ENCODE data around the gene SH2D3C.

Gene SH2D3C

GRCh38 chr9:127753622-127754021, 24.8 kb downstream of the SH2D3C start:
- no peaks in the 10 kb centered on the region for H3K36me3 ChIP-seq (ENCODE audit: control insufficient read depth, insufficient read depth, low read length)
- no peak overlapping the region for H3K4me2 ChIP-seq (ENCODE audit: low read length)
- no CpG with 5 or more reads among the region's 8 CpGs for WGBS (ENCODE audit: extremely low coverage, insufficient coverage, low lambda C conversion rate)
- H3K27me3 ChIP-seq (ENCODE audit: insufficient read depth, low read length, poor library complexity), result peaks cover 3% of the 10 kb centered on the region
- no peak overlapping the region for H2BK15ac ChIP-seq (replicated peaks; ENCODE audit: low read depth)
- H2BK5ac ChIP-seq (ENCODE audit: low read length), result no peak overlapping the region
- no peak overlapping the region for H3K9ac ChIP-seq (ENCODE audit: low read length)
- no peaks in the 10 kb centered on the region for H3K4me1 ChIP-seq (ENCODE audit: control insufficient read depth, low read depth, low read length)
- no peak overlapping the region for H3K18ac ChIP-seq (ENCODE audit: low read length)
- no peak overlapping the region for H4K5ac ChIP-seq (ENCODE audit: low read length)
- no peaks in the 10 kb centered on the region for H3K79me2 ChIP-seq (ENCODE audit: control insufficient read depth, insufficient read depth, low read length)
- no peak for DNase-seq
- H3K23ac ChIP-seq (ENCODE audit: low read length), result no peak overlapping the region
- no peaks in the 10 kb centered on the region for H3K79me1 ChIP-seq (ENCODE audit: low read length)
- H4K8ac ChIP-seq (ENCODE audit: low read depth, low read length), result no peak overlapping the region
- H2AK5ac ChIP-seq (ENCODE audit: low read length), result no peak overlapping the region
- H3K27ac ChIP-seq (ENCODE audit: low read depth, low read length), result no peak overlapping the region
- H3K56ac ChIP-seq (ENCODE audit: low read length), result no peak overlapping the region
- no peak overlapping the region for H3K4me3 ChIP-seq (ENCODE audit: low read length)
- no peak overlapping the region for H2BK120ac ChIP-seq (ENCODE audit: low read depth, low read length)
- H3K4ac ChIP-seq (ENCODE audit: low read depth, low read length), result no peak overlapping the region

GRCh38 chr9:127753148-127753547, 25.3 kb downstream of the SH2D3C start:
- no peak overlapping the region for H3K56ac ChIP-seq (ENCODE audit: low read length)
- no CpG with 5 or more reads among the region's 8 CpGs for WGBS (ENCODE audit: extremely low coverage, insufficient coverage, low lambda C conversion rate)
- H3K27ac ChIP-seq (ENCODE audit: low read depth, low read length), result no peak overlapping the region

GRCh38 chr9:127751269-127752054, 27.0 kb downstream of the SH2D3C start:
- no CpG with 5 or more reads among the region's 10 CpGs for WGBS (ENCODE audit: extremely low coverage, insufficient coverage, low lambda C conversion rate)
- no peaks in the 10 kb centered on the region for H3K79me2 ChIP-seq (ENCODE audit: control insufficient read depth, insufficient read depth, low read length)
- H2BK15ac ChIP-seq (replicated peaks; ENCODE audit: low read depth), result no peak overlapping the region
- no peaks in the 10 kb centered on the region for H3K36me3 ChIP-seq (ENCODE audit: control insufficient read depth, insufficient read depth, low read length)
- H3K56ac ChIP-seq (ENCODE audit: low read length), result no peak overlapping the region
- H2AK5ac ChIP-seq (ENCODE audit: low read length), result no peak overlapping the region
- no peak overlapping the region for H3K4me3 ChIP-seq (ENCODE audit: low read length)
- no peak overlapping the region for H2BK120ac ChIP-seq (ENCODE audit: low read depth, low read length)
- H3K23ac ChIP-seq (ENCODE audit: low read length), result no peak overlapping the region
- H2BK5ac ChIP-seq (ENCODE audit: low read length), result no peak overlapping the region
- H3K18ac ChIP-seq (ENCODE audit: low read length), result no peak overlapping the region
- no peaks in the 10 kb centered on the region for H3K79me1 ChIP-seq (ENCODE audit: low read length)
- H4K8ac ChIP-seq (ENCODE audit: low read depth, low read length), result no peak overlapping the region
- H3K27ac ChIP-seq (ENCODE audit: low read depth, low read length), result no peak overlapping the region
- H3K4me2 ChIP-seq (ENCODE audit: low read length), result no peak overlapping the region
- H3K4me1 ChIP-seq (ENCODE audit: control insufficient read depth, low read depth, low read length), result no peaks in the 10 kb centered on the region
- H3K27me3 ChIP-seq (ENCODE audit: insufficient read depth, low read length, poor library complexity), result peaks cover 3% of the 10 kb centered on the region
- no peak overlapping the region for H3K9ac ChIP-seq (ENCODE audit: low read length)
- DNase-seq, result peak; percentile 45
- no peak overlapping the region for H4K5ac ChIP-seq (ENCODE audit: low read length)
- no peak overlapping the region for H3K4ac ChIP-seq (ENCODE audit: low read depth, low read length)

More at GRCh38 chr9:127753148-127753547, 25.3 kb downstream of the SH2D3C start:
- Histone ChIP-seq H3K79me1 (ENCODE audit: low read length) (no peaks in the 10 kb centered on the region), H3K18ac (ENCODE audit: low read length) (no peak overlapping the region), H2AK5ac (ENCODE audit: low read length) (no peak overlapping the region), H3K4me3 (ENCODE audit: low read length) (no peak overlapping the region), H3K4me2 (ENCODE audit: low read length) (no peak overlapping the region), H2BK5ac (ENCODE audit: low read length) (no peak overlapping the region), H3K79me2 (ENCODE audit: control insufficient read depth, insufficient read depth, low read length) (no peaks in the 10 kb centered on the region), H3K23ac (ENCODE audit: low read length) (no peak overlapping the region), H3K27me3 (ENCODE audit: insufficient read depth, low read length, poor library complexity) (peaks cover 3% of the 10 kb centered on the region), H4K8ac (ENCODE audit: low read depth, low read length) (no peak overlapping the region), H2BK120ac (ENCODE audit: low read depth, low read length) (no peak overlapping the region), H3K4ac (ENCODE audit: low read depth, low read length) (no peak overlapping the region), H2BK15ac (replicated peaks; ENCODE audit: low read depth) (no peak overlapping the region), H3K4me1 (ENCODE audit: control insufficient read depth, low read depth, low read length) (no peaks in the 10 kb centered on the region), H4K5ac (ENCODE audit: low read length) (no peak overlapping the region), H3K36me3 (ENCODE audit: control insufficient read depth, insufficient read depth, low read length) (no peaks in the 10 kb centered on the region), H3K9ac (ENCODE audit: low read length) (no peak overlapping the region)
- no peak for DNase-seq

- no peak overlapping the region for H2BK5ac ChIP-seq (ENCODE audit: low read length)
- H3K27me3 ChIP-seq (ENCODE audit: insufficient read depth, low read length, poor library complexity), result no peaks in the 10 kb centered on the region
- H2AK5ac ChIP-seq (ENCODE audit: low read length), result no peak overlapping the region
- no peak overlapping the region for H2BK15ac ChIP-seq (replicated peaks; ENCODE audit: low read depth)
- WGBS (ENCODE audit: extremely low coverage, insufficient coverage, low lambda C conversion rate), result no CpG with 5 or more reads among the region's 26 CpGs
- no peaks in the 10 kb centered on the region for H3K79me2 ChIP-seq (ENCODE audit: control insufficient read depth, insufficient read depth, low read length)
- no peak for DNase-seq
- no peak overlapping the region for H3K4me2 ChIP-seq (ENCODE audit: low read length)
- H4K8ac ChIP-seq (ENCODE audit: low read depth, low read length), result no peak overlapping the region
- no peaks in the 10 kb centered on the region for H3K4me1 ChIP-seq (ENCODE audit: control insufficient read depth, low read depth, low read length)
- H3K18ac ChIP-seq (ENCODE audit: low read length), result no peak overlapping the region
- H4K5ac ChIP-seq (ENCODE audit: low read length), result no peak overlapping the region
- H3K4ac ChIP-seq (ENCODE audit: low read depth, low read length), result no peak overlapping the region
- H3K27ac ChIP-seq (ENCODE audit: low read depth, low read length), result no peak overlapping the region
- no peak overlapping the region for H3K4me3 ChIP-seq (ENCODE audit: low read length)
- H3K23ac ChIP-seq (ENCODE audit: low read length), result no peak overlapping the region
- no peak overlapping the region for H3K9ac ChIP-seq (ENCODE audit: low read length)
- H2BK120ac ChIP-seq (ENCODE audit: low read depth, low read length), result no peak overlapping the region
- H3K56ac ChIP-seq (ENCODE audit: low read length), result no peak overlapping the region
- no peaks in the 10 kb centered on the region for H3K36me3 ChIP-seq (ENCODE audit: control insufficient read depth, insufficient read depth, low read length)
- H3K79me1 ChIP-seq (ENCODE audit: low read length), result no peaks in the 10 kb centered on the region
These were observed 29.2 kb downstream of the SH2D3C start for GRCh38 chr9:127749090-127749787.

GRCh38 chr9:127746959-127747569, 31.4 kb downstream of the SH2D3C start:
- Histone ChIP-seq H3K4me1 (ENCODE audit: control insufficient read depth, low read depth, low read length) (no peaks in the 10 kb centered on the region), H3K23ac (ENCODE audit: low read length) (no peak overlapping the region), H3K4me3 (ENCODE audit: low read length) (no peak overlapping the region), H3K27ac (ENCODE audit: low read depth, low read length) (no peak overlapping the region), H4K8ac (ENCODE audit: low read depth, low read length) (no peak overlapping the region), H2BK120ac (ENCODE audit: low read depth, low read length) (no peak overlapping the region), H3K4me2 (ENCODE audit: low read length) (no peak overlapping the region), H3K18ac (ENCODE audit: low read length) (no peak overlapping the region), H3K27me3 (ENCODE audit: insufficient read depth, low read length, poor library complexity) (no peaks in the 10 kb centered on the region), H2AK5ac (ENCODE audit: low read length) (no peak overlapping the region), H2BK15ac (replicated peaks; ENCODE audit: low read depth) (no peak overlapping the region), H3K56ac (ENCODE audit: low read length) (no peak overlapping the region), H3K36me3 (ENCODE audit: control insufficient read depth, insufficient read depth, low read length) (no peaks in the 10 kb centered on the region), H3K79me1 (ENCODE audit: low read length) (no peaks in the 10 kb centered on the region), H3K79me2 (ENCODE audit: control insufficient read depth, insufficient read depth, low read length) (no peaks in the 10 kb centered on the region), H3K4ac (ENCODE audit: low read depth, low read length) (no peak overlapping the region), H4K5ac (ENCODE audit: low read length) (no peak overlapping the region), H2BK5ac (ENCODE audit: low read length) (no peak overlapping the region), H3K9ac (ENCODE audit: low read length) (no peak overlapping the region)
- no CpG with 5 or more reads among the region's 15 CpGs for WGBS (ENCODE audit: extremely low coverage, insufficient coverage, low lambda C conversion rate)
- peak; percentile 44 for DNase-seq

All from mesendoderm (in vitro differentiated cells).